OCI-LY1 (cell line): ENCODE data around the gene UBR4.

Experiments used
- CTCF ChIP-seq: fragments of 200-600 bp; sonication (generic), shearing (Covaris generic); IDR thresholded peaks from 2 replicates; pipeline ENCODE4 v1.5.1; 2017; ENCODE audit warnings: mild to moderate bottlenecking, antibody characterized with exemption, low read length, moderate library complexity, mixed read lengths
- EZH2 ChIP-seq: fragments of 200-600 bp; sonication (generic), shearing (Covaris generic); IDR thresholded peaks from 2 replicates; pipeline ENCODE4 v1.8.0; 2017; ENCODE audit warnings: borderline replicate concordance, mixed run types, mild to moderate bottlenecking, antibody characterized with exemption, low read length, moderate library complexity, mixed read lengths

GRCh38 chr1:19137158-19137557 lies 72.9 kb downstream of the UBR4 start:
- TF ChIP-seq CTCF (no peak), EZH2 (no peak)
